SU-DHL-6 (cell line): ENCODE results near the gene CPEB3.
"Not testable (repeated sequence)": the region's sequence is repeated elsewhere in the genome, so short reads cannot be mapped to it uniquely, and the experiment has no call there.

Experiments used
- H2AFZ ChIP-seq: fragments of 200-600 bp; sonication (generic); 2 replicates; pipeline ENCODE4 v1.6.1; 2014; ENCODE audit warnings: low read depth, mild to moderate bottlenecking, moderate library complexity, mixed read lengths, antibody characterized with exemption, low read length; ENCODE audit not compliant: severe bottlenecking
- H3F3A ChIP-seq: fragments of 200-600 bp; shearing (Covaris generic); 2 replicates; pipeline ENCODE4 v1.6.0; 2016; ENCODE audit warnings: antibody characterized with exemption, mild to moderate bottlenecking; ENCODE audit not compliant: insufficient read depth
- H3K27ac ChIP-seq: fragments of 200-600 bp; sonication (generic); 2 replicates; pipeline ENCODE4 v1.5.1; 2016; ENCODE audit warnings: low read depth, mild to moderate bottlenecking, low read length, moderate library complexity, mixed read lengths
- H3K27me3 ChIP-seq: fragments of 200-600 bp; sonication (generic), shearing (Covaris generic); 2 replicates; pipeline ENCODE4 v1.6.0; 2014; ENCODE audit warnings: mild to moderate bottlenecking, low read length
- H3K36me3 ChIP-seq: fragments of 200-600 bp; sonication (generic); 2 replicates; pipeline ENCODE4 v1.6.1; 2014; ENCODE audit warnings: mild to moderate bottlenecking, low read length, mixed read lengths
- H3K4me2 ChIP-seq: fragments of 300-600, 200-600 bp; shearing (Covaris generic), sonication (generic); 2 replicates; pipeline ENCODE4 v1.6.0; 2014; ENCODE audit warnings: low read length, low read depth, mild to moderate bottlenecking; ENCODE audit not compliant: poor library complexity, severe bottlenecking
- H3K4me3 ChIP-seq: fragments of 200-600 bp; sonication (generic); 2 replicates; pipeline ENCODE4 v1.5.1; 2014; ENCODE audit warnings: antibody characterized with exemption, low read length, mild to moderate bottlenecking, mixed read lengths; ENCODE audit not compliant: insufficient read depth, poor library complexity, severe bottlenecking
- H3K79me2 ChIP-seq: fragments of 200-600 bp; sonication (generic); 2 replicates; pipeline ENCODE4 v1.6.1; 2014; ENCODE audit warnings: mild to moderate bottlenecking, low read length, moderate library complexity; ENCODE audit not compliant: insufficient read depth
- H3K9ac ChIP-seq: fragments of 200-600 bp; sonication (generic); 2 replicates; pipeline ENCODE4 v1.7.0; 2014; ENCODE audit warnings: mild to moderate bottlenecking, low read length
- H3K9me2 ChIP-seq: fragments of 200-600 bp; sonication (generic); replicated peaks from 2 replicates; pipeline ENCODE4 v1.6.1; 2014; ENCODE audit warnings: low read length; ENCODE audit not compliant: insufficient read depth
- H3K9me3 ChIP-seq: fragments of 200-600 bp; sonication (generic); 2 replicates; pipeline ENCODE4 v1.6.1; 2014; ENCODE audit warnings: low read length, mixed read lengths; ENCODE audit not compliant: insufficient read depth
- H4K20me1 ChIP-seq: fragments of 200-600 bp; sonication (generic); 2 replicates; pipeline ENCODE4 v1.6.1; 2014; ENCODE audit warnings: low read depth, mild to moderate bottlenecking, antibody characterized with exemption, low read length, moderate library complexity, mixed read lengths
- EZH2phosphoT487 ChIP-seq: fragments of 200-600 bp; sonication (generic), shearing (Covaris generic); conservative IDR thresholded peaks from 2 replicates; pipeline ENCODE4 v1.6.1; 2018; ENCODE audit warnings: mild to moderate bottlenecking, antibody characterized with exemption, low read length, moderate library complexity, mixed read lengths
- TF ChIP-seq, protein P1 (sequence below): fragments of 200-600 bp; sonication (generic); IDR thresholded peaks from one replicate; pipeline ENCODE4 v1.5.1; 2017; ENCODE audit warnings: antibody characterized with exemption, mild to moderate bottlenecking, low read length, moderate library complexity; ENCODE audit not compliant: insufficient read depth, poor library complexity, severe bottlenecking

Gene CPEB3

DNA sequence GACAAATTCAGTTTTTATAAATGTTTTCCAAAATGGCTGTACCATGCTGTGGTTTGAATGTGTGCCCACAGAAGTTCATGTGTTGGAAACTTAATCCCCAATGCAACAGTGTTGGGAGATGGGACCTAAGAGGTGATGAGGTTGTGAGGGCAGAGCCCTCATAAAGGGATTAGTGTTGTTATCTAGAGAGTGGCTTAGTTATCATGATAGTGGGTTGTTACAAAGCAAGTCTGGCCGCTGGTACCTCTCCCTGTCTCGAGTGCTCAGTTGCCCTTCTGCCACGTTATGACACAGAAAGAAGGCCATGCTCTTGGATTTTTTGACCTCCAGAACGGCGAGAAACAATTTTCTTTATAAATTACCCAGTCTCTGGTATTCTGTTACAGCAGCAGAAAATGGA is 248.3 kb downstream of the CPEB3 start:
- no peaks in the 10 kb centered on the region for H3K27me3 ChIP-seq
- no peaks in the 10 kb centered on the region for H3K36me3 ChIP-seq
- no peak overlapping the region for H3K27ac ChIP-seq
- no peak for TF ChIP-seq EZH2phosphoT487
- TF ChIP-seq, protein P1, sequence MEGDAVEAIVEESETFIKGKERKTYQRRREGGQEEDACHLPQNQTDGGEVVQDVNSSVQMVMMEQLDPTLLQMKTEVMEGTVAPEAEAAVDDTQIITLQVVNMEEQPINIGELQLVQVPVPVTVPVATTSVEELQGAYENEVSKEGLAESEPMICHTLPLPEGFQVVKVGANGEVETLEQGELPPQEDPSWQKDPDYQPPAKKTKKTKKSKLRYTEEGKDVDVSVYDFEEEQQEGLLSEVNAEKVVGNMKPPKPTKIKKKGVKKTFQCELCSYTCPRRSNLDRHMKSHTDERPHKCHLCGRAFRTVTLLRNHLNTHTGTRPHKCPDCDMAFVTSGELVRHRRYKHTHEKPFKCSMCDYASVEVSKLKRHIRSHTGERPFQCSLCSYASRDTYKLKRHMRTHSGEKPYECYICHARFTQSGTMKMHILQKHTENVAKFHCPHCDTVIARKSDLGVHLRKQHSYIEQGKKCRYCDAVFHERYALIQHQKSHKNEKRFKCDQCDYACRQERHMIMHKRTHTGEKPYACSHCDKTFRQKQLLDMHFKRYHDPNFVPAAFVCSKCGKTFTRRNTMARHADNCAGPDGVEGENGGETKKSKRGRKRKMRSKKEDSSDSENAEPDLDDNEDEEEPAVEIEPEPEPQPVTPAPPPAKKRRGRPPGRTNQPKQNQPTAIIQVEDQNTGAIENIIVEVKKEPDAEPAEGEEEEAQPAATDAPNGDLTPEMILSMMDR, result no peak
- no peaks in the 10 kb centered on the region for H3K9me2 ChIP-seq
- H2AFZ ChIP-seq, result no peak overlapping the region
- H3K4me3 ChIP-seq, result no peak overlapping the region
- H3K4me2 ChIP-seq, result no peak overlapping the region
- H3K9me3 ChIP-seq, result no peaks in the 10 kb centered on the region
- no peaks in the 10 kb centered on the region for H4K20me1 ChIP-seq
- H3K9ac ChIP-seq, result no peak overlapping the region
- H3F3A ChIP-seq, result no peaks in the 10 kb centered on the region
- H3K79me2 ChIP-seq, result no peaks in the 10 kb centered on the region

DNA sequence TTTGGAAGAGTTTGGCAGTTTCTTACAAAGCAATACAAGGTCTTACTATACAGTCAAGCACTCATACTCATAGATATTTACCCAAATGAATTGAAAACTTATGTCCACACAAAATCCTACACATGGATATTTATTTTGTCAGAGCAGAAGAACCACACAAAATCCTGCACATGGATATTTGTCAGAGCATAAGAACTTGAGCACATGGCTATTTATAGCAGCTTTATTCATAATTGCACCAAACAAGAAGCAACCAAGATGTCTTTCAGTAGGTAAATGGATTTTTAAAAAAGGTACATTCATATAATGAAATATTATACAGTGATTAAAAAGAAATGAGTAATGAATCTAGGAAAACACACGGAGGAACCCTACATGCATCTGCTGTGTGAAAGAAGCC is 251.9 kb downstream of the CPEB3 start:
- Histone ChIP-seq H3K9me2 (no peaks in the 10 kb centered on the region), H3K36me3 (no peaks in the 10 kb centered on the region), H3K27ac (no peak overlapping the region), H3K4me2 (no peak overlapping the region), H3F3A (0 out of 2 replicates have a peak, but pooled peaks cover 3% of the 10 kb centered on the region), H3K9me3 (no peaks in the 10 kb centered on the region), H4K20me1 (no peaks in the 10 kb centered on the region), H3K79me2 (no peaks in the 10 kb centered on the region), H3K9ac (no peak overlapping the region), H2AFZ (no peak overlapping the region), H3K27me3 (no peaks in the 10 kb centered on the region), H3K4me3 (no peak overlapping the region)
- TF ChIP-seq, protein P1, result no peak
- no peak for TF ChIP-seq EZH2phosphoT487

DNA sequence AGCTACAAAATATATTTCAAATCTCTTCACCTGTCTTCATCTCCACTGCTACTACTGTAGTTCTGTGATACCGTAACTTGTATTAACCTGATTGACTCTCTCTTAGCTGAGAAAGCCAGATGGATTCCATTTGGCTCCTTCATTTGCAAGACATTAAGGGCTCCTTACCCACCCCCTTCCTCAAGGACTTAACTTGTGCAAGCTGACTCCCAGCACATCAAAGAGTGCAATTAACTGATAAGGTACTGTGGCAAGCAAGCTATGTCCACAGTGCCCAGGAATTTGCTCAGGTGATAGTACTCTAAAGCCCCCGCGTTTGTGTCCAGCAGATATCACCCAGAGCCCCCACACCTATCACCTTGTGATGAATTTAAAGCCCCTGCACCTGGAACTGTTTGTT is 257.8 kb downstream of the CPEB3 start:
- H3K27ac ChIP-seq, H4K20me1 ChIP-seq, H3K79me2 ChIP-seq, H3K9ac ChIP-seq, H3K4me2 ChIP-seq, H2AFZ ChIP-seq, H3K4me3 ChIP-seq, H3F3A ChIP-seq, H3K9me2 ChIP-seq, H3K27me3 ChIP-seq, H3K9me3 ChIP-seq: not testable (repeated sequence)
- H3K36me3 ChIP-seq, result peaks cover 30% of the 10 kb centered on the region; the same call in 1 of the 2 replicates

DNA sequence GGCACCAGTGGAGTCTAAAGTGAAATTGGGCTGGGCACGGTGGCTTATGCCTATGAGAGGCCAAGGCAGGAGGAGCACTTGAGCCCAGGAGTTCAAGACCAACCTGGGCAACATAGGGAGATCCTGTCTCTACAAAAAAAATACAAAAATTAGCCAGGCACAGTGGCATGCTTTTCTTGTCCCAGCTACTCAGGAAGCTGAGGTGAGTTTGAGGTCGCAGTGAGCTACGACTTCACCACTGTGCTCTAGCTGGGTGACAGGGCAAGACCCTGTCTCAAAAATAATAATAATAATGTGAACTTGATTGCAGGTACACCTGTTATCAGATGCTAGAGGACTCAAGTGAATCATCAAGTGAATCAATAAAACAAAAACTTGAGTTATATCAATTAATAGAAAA is 259.3 kb downstream of the CPEB3 start:
- no peak overlapping the region for H3K27ac ChIP-seq
- no peak for TF ChIP-seq EZH2phosphoT487
- TF ChIP-seq, protein P1, result no peak
- H3K36me3 ChIP-seq, result peaks cover 32% of the 10 kb centered on the region; the same call in 1 of the 2 replicates
- H3K27me3 ChIP-seq, result no peaks in the 10 kb centered on the region
- H3K9me3 ChIP-seq, result no peaks in the 10 kb centered on the region
- H3K79me2 ChIP-seq, result no peaks in the 10 kb centered on the region
- H3F3A ChIP-seq, result peaks cover 10% of the 10 kb centered on the region; the same call in 1 of the 2 replicates
- no peak overlapping the region for H3K9ac ChIP-seq
- no peak overlapping the region for H3K4me2 ChIP-seq
- no peaks in the 10 kb centered on the region for H3K9me2 ChIP-seq
- no peak overlapping the region for H2AFZ ChIP-seq
- H3K4me3 ChIP-seq, result no peak overlapping the region
- H4K20me1 ChIP-seq, result no peaks in the 10 kb centered on the region
